Mesodermal cell (in vitro differentiated cells): Measurements from ENCODE around the gene PNLIPRP3.
A peak's percentile ranks its signal among the peaks of the same experiment; 100 is the strongest.

Source experiments
- H3K27ac ChIP-seq: 2 replicates; pipeline ENCODE4 v1.7.0; 2013; ENCODE audit warnings: mild to moderate bottlenecking, low read depth, low read length, moderate library complexity; ENCODE audit not compliant: severe bottlenecking
- H3K36me3 ChIP-seq: 2 replicates; pipeline ENCODE4 v1.7.1; 2013; ENCODE audit warnings: mild to moderate bottlenecking, low read length, moderate library complexity; ENCODE audit not compliant: control insufficient read depth, insufficient read depth
- H3K4me1 ChIP-seq: one replicate; pipeline ENCODE4 v1.7.1; 2013; ENCODE audit warnings: mild to moderate bottlenecking, low read length; ENCODE audit not compliant: insufficient read depth, control insufficient read depth, poor library complexity, severe bottlenecking
- H3K4me3 ChIP-seq: 2 replicates; pipeline ENCODE4 v1.7.0; 2013; ENCODE audit warnings: low read length, control low read depth, mild to moderate bottlenecking; ENCODE audit not compliant: insufficient read depth, poor library complexity, severe bottlenecking; ENCODE audit errors: extremely low read depth
- H3K9me3 ChIP-seq: 2 replicates; pipeline ENCODE4 v1.7.1; 2013; ENCODE audit warnings: mild to moderate bottlenecking, low read length, moderate library complexity; ENCODE audit not compliant: control insufficient read depth
- WGBS, 2 experiments: methylation state at CpG; one replicate each; pipeline ENCODE4 v1.1.5; 2013; ENCODE audit warnings: missing lambda C conversion rate in 2 of 2; ENCODE audit not compliant: insufficient coverage in 2 of 2; 5-methylcytosine and 5-hydroxymethylcytosine counted together

PNLIPRP3 gene

GRCh38 chr10:116450861-116451260, 23.2 kb downstream of the PNLIPRP3 start:
- no peaks in the 10 kb centered on the region for H3K4me1 ChIP-seq
- H3K27ac ChIP-seq, result no peak overlapping the region
- 60 to 78% methylated on average over 1 of the region's 2 CpGs for WGBS, 2 experiments

DNA sequence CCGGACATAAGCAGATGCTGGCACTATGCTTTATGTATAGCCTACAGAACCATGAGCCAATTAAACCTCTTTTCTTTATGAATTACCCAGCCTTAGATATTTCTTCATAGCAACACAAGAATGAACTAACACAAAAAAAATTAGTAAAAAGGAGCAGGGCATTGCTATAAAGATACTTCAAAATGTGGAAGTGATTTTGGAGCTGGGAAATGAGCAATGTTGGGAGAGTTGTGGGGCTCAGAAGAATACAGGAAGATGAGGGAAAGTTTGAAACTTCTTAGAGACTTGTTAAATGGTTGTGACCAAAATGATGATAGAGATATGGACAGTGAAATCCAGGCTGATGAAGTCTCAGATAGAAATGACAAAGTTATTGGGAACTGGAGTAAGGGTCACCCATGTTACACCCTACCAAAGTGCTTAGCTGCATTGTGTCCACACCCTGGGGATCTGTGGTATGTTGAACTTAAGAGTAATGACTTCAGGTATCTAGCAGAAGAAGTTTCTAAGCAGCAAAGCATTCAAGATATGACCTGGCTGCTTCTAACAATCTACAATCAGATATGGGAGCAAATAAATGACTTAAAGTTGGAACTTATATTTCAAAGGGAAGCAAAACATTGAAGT, 24.2 kb downstream of the PNLIPRP3 start:
- Histone ChIP-seq H3K36me3 (no peaks in the 10 kb centered on the region), H3K9me3 (no peaks in the 10 kb centered on the region), H3K4me3 (no peak overlapping the region), H3K27ac (no peak overlapping the region), H3K4me1 (no peaks in the 10 kb centered on the region)
- WGBS, 2 experiments, result 0% methylated on average over 1 of the region's 1 CpG; no CpG with 5 or more reads in 1 of the 2 experiments

More at GRCh38 chr10:116450861-116451260, 23.2 kb downstream of the PNLIPRP3 start:
- no peaks in the 10 kb centered on the region for H3K36me3 ChIP-seq
- no peaks in the 10 kb centered on the region for H3K9me3 ChIP-seq
- H3K4me3 ChIP-seq, result no peak overlapping the region

DNA sequence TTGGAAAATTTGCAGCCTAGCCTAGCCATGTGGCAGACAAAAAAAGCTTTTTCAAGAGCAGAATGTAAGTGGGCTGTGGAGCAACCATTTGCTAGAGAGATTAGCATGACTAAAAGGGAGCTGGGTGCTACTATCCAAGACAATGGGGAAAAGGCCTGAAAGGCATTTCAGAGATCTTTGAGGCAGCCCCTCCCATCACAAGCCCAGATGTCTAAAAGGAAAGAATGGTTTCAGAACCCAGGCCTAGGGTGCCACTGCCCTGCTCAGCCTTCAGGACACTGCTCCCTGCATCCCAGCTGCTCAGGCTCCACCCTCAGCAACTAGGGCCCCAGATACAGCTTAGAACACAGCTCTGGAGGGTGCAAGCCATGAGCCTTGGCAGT, 24.7 kb downstream of the PNLIPRP3 start:
- no peak overlapping the region for H3K4me3 ChIP-seq
- no peak overlapping the region for H3K27ac ChIP-seq
- no peaks in the 10 kb centered on the region for H3K9me3 ChIP-seq
- H3K36me3 ChIP-seq, result no peaks in the 10 kb centered on the region
- H3K4me1 ChIP-seq, result no peaks in the 10 kb centered on the region

DNA sequence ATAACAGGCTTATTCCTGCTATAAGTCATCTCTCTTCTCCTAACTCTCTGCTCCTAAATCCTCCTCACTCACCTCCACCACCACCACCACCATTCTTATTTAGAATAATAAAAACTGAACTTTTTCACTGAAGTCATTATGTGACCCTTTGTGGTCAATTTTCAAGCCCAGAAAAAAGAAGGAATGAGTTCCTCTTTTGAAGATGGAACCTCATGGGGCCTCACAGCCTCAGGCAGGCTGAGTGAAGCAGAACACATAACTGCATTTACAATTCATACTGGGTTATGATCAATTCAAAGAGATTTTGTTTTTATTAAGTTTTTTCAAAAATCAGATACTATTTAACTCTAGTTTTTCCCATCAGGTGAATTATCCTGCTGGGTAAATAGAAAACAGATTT, 29.8 kb downstream of the PNLIPRP3 start:
- Histone ChIP-seq H3K36me3 (no peaks in the 10 kb centered on the region), H3K9me3 (no peaks in the 10 kb centered on the region), H3K27ac (no peak overlapping the region), H3K4me1 (no peaks in the 10 kb centered on the region), H3K4me3 (no peak overlapping the region)

DNA sequence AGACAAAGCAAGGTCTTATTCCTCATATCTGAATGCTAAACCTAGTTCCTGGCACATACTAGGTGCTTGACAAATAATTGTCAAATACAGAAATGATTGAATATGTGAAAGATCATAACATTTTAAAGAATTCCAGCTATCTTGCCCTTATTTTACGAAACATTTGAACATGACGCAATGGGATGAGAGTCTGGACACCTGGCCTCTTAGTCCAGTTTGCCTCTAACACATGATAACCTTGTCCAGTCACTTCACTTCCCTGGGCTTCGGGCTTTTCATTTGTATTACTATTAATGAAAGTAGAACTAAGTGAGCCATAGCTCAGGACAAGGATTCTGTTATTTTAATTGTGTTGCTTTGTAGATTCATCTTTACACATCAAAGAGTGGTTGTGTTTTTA, 32.6 kb downstream of the PNLIPRP3 start:
- Histone ChIP-seq H3K27ac (no peak overlapping the region), H3K36me3 (no peaks in the 10 kb centered on the region), H3K4me1 (no peaks in the 10 kb centered on the region), H3K9me3 (no peaks in the 10 kb centered on the region), H3K4me3 (no peak overlapping the region)
- 100% methylated on average over 2 of the region's 3 CpGs; no CpG with 5 or more reads in 1 of the 2 experiments for WGBS, 2 experiments

GRCh38 chr10:116461680-116462079, 34.0 kb downstream of the PNLIPRP3 start:
- 58 to 80% methylated on average over 1 of the region's 1 CpG for WGBS, 2 experiments
- Histone ChIP-seq H3K4me3 (no peak overlapping the region), H3K27ac (no peak overlapping the region), H3K9me3 (no peaks in the 10 kb centered on the region), H3K4me1 (peaks cover 2% of the 10 kb centered on the region), H3K36me3 (no peaks in the 10 kb centered on the region)

DNA sequence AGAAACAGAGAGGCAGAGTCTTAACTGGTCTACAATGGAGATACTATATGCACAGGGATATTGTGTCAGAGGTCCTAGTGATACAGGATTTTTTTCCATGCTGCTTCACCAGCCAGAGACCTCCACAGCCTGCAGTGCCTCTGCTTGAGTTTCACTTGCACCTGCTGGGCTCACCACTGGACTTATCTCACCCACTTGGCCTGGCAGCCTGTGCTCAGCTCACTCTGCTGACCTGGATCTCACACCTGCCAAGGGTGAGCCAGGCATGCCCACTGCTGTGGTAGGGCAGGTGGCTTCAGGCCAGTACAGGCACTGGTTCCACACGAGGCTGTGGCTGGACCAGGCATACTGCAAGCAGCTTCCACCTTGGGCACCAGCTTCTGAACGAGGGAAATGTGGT, 36.6 kb downstream of the PNLIPRP3 start:
- 71 to 90% methylated on average over 2 of the region's 2 CpGs for WGBS, 2 experiments

DNA sequence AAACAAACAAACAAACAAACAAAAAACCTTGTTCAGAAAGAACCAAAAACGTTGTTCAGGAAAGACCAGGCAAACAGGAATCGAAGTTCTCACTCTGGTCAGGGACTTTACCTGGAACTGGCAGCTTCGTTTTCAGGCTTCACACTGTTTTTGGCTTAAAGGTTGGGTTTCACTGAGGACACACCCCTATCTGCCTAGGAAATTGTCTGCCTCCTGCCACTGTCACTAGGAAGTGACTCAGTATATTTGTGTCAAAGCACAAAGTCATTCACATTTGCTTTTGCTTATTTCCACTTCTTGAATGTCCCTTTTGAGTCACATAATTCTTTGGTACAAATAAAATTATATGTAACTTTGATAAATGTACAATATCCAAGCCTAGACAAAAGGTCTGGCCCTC, 37.9 kb downstream of the PNLIPRP3 start:
- Histone ChIP-seq H3K27ac (no peak overlapping the region), H3K4me3 (no peak overlapping the region), H3K4me1 (peaks cover 15% of the 10 kb centered on the region), H3K36me3 (no peaks in the 10 kb centered on the region), H3K9me3 (no peaks in the 10 kb centered on the region)
- 71 to 83% methylated on average over 3 of the region's 3 CpGs for WGBS, 2 experiments

More for the DNA sequence above, 36.6 kb downstream of the PNLIPRP3 start:
- Histone ChIP-seq H3K27ac (no peak overlapping the region), H3K4me3 (no peak overlapping the region), H3K9me3 (no peaks in the 10 kb centered on the region), H3K4me1 (peaks cover 8% of the 10 kb centered on the region), H3K36me3 (no peaks in the 10 kb centered on the region)

DNA sequence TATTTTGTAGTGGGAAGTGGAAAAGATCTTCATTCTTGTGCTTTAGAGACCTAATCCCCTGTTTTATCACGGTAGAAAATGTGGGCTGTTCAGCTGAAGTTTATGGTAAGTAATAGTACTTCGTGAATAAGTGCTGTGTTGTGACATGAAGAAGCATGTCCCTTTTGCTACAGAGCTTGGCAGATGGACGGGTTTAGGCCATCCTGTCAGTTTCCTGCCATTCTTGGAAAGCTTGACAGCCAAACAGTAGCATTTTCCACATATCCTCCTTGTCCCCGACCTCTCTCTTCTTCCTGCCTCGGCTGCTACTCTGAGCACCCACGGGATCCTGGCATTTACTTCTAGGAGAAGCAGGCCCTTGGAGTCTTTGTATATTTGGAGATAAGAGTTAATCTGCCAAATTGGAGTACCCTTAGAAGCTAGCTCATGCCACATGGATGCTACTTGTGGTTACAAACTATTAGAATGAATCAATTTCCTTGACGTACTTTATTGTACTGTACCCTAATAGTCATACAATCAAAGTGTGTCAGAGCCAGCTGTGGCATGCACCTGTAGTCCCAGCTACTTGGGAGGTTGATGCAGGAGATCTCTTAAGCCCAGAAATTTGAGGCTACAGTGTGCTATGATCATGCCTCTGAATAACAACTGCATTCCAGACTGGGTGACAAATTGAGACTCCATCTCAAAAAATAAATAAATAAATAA, 39.2 kb downstream of the PNLIPRP3 start:
- WGBS, 2 experiments, result 93% methylated on average over 3 to 4 of the region's 7 CpGs
- Histone ChIP-seq H3K4me1 (peaks cover 19% of the 10 kb centered on the region), H3K4me3 (no peak overlapping the region), H3K27ac (no peak overlapping the region), H3K36me3 (no peaks in the 10 kb centered on the region), H3K9me3 (no peaks in the 10 kb centered on the region)

DNA sequence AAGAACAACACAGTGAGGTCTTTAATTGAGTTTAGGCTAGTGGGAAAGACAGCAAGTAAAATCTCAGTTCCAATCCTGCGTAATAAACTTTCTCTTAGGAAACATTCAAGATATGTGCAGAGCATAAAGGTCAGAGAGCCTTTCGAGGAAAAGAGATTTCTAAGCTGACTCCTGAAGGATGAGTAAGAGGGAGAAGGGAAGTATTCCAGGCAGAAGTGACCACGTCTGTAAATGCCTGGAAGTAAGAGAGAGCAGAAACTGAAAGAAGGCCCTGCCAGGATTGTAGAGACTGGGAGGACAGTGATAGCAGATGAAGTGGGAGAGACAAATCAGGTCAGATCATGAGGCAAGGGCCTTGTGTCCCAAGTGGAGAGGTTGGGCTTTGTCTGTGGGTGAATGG, 41.8 kb downstream of the PNLIPRP3 start:
- H3K9me3 ChIP-seq, result no peaks in the 10 kb centered on the region
- 67 to 78% methylated on average over 2 of the region's 3 CpGs for WGBS, 2 experiments
- no peaks in the 10 kb centered on the region for H3K36me3 ChIP-seq
- H3K4me3 ChIP-seq, result no peak overlapping the region
- H3K27ac ChIP-seq, result peak overlapping the region; percentile 70
- peaks cover 19% of the 10 kb centered on the region for H3K4me1 ChIP-seq

- WGBS, 2 experiments, result 77 to 79% methylated on average over 3 of the region's 4 CpGs
- H3K4me3 ChIP-seq, result no peak overlapping the region
- H3K36me3 ChIP-seq, result no peaks in the 10 kb centered on the region
- H3K4me1 ChIP-seq, result peaks cover 19% of the 10 kb centered on the region
- H3K9me3 ChIP-seq, result no peaks in the 10 kb centered on the region
- peak overlapping the region; percentile 70 for H3K27ac ChIP-seq
Observed at GRCh38 chr10:116470071-116470470, 42.4 kb downstream of the PNLIPRP3 start.
